Measurements from ENCODE around the gene NOS1AP.

GRCh38 chr1:162144268-162144667 lies 74.8 kb downstream of the NOS1AP start:
- TF ChIP-seq TAF1 (IDR thresholded peaks at IDR 0.05; ENCODE audit: low read depth, low read length) (no peak), POLR2A (IDR thresholded peaks at IDR 0.05; ENCODE audit: low read depth, low read length) (no peak), POLR2AphosphoS5 (IDR thresholded peaks at IDR 0.05; ENCODE audit: low read depth, low read length) (no peak), SPI1 (IDR thresholded peaks at IDR 0.05; ENCODE audit: low read depth, low read length) (no peak)
